HG02970 (cell line): Measurements from ENCODE around the gene ACHE.

Experiments used
- ATAC-seq: cut with Tn5 transposase; IDR thresholded peaks from one replicate; pipeline ENCODE4 v1.9.1; 2021; ENCODE audit warnings: mild to moderate bottlenecking, moderate library complexity, moderate number of reproducible peaks; ENCODE audit not compliant: unreplicated experiment, low FRiP score

ACHE gene

DNA sequence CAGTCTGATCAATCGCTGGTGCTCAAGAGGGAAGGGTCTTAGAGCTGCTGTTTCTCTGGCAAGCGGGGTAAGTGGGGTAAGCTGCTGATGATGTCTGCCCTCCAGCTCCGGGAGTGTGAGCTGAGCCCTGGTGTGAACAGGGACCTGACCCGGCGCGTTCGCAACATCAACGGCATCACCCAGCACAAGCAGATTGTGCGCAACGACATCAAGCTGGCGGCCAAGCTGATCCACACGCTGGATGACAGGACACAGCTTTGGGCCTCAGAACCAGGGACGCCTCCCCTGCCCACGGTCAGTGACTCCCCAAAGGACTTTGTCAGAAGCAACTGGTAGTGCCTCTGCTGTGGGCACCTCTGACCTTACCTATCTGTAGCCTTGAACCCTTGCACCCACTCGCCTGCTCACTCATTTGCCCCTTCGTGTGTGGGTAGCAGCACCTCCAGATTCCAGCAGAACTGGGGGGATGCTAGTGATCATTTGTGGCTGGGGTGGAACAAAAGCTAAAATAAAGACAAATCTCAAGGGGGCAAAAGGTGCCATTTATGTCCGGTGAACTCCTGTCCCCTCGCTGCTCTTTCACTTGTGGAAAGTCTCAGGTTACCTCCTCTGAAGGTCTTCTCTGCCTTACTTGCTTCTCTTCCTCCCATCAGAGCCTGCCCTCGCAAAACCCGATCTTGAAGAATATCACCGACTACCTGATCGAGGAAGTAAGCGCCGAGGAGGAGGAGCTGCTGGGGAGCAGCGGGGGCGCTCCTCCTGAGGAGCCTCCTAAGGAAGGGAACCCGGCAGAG, 9.3 kb downstream of the ACHE start:
- no peak for ATAC-seq

GRCh38 chr7:100885440-100886141, 10.1 kb downstream of the ACHE start:
- ATAC-seq: no peak

DNA sequence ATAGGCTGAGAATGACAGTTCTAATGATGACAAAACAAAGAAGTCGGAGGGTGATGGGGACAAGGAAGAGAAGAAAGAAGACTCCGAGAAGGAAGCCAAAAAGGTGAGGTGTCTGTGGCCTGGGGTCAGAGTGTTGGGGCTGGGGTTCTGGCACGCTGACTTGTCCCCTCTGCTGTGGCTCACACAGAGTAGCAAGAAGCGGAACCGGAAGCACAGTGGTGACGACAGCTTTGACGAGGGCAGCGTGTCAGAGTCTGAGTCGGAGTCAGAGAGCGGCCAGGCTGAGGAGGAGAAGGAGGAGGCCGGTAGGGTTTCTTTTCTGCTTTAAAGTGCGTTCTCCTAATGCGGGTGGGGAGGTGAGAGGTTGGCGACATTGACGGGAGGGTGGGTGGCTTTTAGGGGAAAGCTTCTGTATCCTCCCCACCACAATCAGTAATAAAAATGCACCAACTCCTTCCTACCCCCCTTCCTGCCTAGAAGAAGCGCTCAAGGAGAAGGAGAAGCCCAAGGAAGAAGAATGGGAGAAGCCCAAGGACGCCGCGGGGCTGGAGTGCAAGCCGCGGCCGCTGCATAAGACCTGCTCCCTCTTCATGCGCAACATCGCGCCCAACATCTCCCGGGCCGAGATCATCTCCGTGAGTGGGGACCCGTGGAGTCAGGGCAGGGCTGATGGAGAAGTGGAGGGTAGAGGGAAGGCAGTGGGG, 10.8 kb downstream of the ACHE start:
- no peak for ATAC-seq

- ATAC-seq: no peak
These were observed 12.7 kb downstream of the ACHE start for GRCh38 chr7:100882785-100883526.

DNA sequence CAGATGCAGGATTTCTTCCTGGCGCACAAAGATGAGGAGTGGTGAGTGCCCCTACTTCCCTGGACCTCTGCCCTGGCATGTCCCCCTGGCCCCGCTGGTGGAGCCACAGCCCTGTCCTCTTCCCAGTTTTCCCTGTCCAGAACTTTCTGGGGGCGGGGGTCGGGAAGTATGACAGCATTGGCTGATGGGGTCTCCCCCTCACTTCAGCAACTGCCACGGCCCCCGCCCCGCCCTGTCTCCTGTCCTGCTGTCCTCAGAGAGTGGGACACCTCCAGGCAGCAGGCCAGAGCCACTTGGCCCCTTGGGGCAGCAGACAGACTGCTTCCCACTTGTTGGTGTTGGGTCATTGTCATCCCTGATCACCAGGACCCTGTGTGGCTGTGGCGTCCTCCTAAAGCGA, 13.5 kb downstream of the ACHE start:
- no peak for ATAC-seq

- no peak for ATAC-seq
These were observed 14.6 kb downstream of the ACHE start for GRCh38 chr7:100881136-100881535.

- no peak for ATAC-seq
These were observed 15.0 kb downstream of the ACHE start for GRCh38 chr7:100880645-100881044.

- no peak for ATAC-seq
These were observed 15.9 kb downstream of the ACHE start for GRCh38 chr7:100879685-100880261.

DNA sequence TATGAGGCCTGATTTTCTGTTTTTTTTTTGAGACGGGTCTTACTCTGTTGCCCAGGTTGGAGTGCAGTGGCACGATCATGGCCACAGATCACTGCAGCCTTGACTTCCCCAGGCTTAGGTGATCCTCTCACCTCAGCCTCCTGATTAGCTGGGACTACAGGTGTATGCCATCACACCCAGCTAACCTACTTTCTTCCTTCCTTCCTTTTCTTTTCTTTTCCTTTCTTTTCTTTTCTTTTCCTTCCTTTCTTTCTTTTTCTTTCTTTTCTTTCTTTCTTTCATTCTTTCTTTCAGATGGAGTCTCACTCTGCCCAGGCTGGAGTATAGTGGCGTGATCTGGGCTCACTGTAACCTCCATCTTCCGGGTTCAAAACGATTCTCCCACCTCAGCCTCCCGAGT, 17.0 kb downstream of the ACHE start:
- ATAC-seq: no peak

- no peak for ATAC-seq
These were observed 17.7 kb downstream of the ACHE start for GRCh38 chr7:100878013-100878412.

GRCh38 chr7:100875356-100875751, 20.3 kb downstream of the ACHE start:
- peak; percentile 22 for ATAC-seq

GRCh38 chr7:100874577-100875355, 20.9 kb downstream of the ACHE start, which contains the start of gene SRRT:
SRRT (plus strand) TSS chr7:100875103; CDS start chr7:100875591, 488 bp downstream.
- ATAC-seq: peak; percentile 79

- ATAC-seq: no peak
These were observed 21.4 kb downstream of the ACHE start for GRCh38 chr7:100874300-100874576.

DNA sequence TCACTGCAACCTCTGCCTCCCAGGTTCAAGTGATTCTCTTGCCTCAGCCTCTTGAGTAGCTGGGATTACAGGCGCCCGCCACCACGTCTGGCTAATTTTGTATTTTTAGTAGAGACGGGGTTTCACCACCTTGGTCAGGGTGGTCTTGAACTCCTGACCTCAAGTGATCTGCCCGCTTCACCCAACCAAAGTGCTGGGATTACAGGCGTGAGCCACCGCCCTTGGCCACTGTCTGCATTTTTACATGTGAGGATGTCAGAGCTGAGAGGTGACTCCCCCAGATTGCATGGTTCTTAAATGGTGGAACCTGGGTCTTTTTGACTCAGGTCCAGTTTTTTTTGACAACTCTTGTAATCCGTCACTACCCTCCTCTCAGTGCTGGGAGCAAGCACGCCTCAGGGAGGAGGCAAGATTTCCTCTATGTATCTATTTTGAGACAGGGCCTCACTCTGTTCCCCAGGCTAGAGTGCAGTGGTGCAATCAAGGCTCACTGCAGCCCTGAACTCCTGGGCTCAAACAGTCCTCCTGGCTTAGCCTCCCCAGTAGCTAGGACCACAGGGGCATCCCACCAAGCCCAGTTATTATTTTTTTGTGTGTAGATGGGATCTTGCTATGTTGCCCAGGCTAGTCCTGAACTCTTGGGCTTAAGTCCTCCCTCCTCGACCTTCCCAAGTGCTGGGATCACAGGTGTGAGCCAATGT, 21.9 kb downstream of the ACHE start:
- no peak for ATAC-seq

DNA sequence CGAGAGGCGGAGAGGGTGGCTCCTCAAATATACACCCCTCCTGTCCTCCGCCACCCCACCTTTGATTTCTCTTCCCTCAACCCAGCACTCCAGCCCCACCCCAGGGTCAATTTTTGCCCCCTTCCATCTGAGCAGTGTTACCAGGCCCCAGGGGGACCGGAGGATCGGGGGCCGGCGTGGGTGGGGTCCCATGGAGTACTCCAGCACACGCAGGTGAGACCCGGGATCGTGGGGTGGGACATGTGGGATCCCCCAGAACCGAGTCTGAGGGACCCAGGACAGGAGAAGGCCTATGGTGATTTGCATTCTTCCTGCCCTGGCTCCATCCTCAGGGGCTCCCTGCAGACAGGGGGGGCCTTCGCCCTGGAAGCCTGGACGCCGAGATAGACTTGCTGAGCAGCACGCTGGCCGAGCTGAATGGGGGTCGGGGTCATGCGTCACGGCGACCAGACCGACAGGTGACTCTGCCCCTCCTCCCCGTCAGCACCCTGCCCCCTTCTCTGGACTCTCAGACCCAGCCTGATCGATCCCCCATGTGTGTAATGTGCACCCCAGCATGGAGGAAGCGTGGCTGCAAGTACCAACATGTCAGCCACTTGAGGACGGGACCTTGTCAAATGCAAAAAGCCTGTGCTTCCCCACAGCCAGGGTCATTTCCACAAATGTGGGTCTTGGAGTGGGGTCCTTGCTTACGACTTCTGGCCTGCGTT, 27.8 kb downstream of the ACHE start:
- ATAC-seq: no peak

DNA sequence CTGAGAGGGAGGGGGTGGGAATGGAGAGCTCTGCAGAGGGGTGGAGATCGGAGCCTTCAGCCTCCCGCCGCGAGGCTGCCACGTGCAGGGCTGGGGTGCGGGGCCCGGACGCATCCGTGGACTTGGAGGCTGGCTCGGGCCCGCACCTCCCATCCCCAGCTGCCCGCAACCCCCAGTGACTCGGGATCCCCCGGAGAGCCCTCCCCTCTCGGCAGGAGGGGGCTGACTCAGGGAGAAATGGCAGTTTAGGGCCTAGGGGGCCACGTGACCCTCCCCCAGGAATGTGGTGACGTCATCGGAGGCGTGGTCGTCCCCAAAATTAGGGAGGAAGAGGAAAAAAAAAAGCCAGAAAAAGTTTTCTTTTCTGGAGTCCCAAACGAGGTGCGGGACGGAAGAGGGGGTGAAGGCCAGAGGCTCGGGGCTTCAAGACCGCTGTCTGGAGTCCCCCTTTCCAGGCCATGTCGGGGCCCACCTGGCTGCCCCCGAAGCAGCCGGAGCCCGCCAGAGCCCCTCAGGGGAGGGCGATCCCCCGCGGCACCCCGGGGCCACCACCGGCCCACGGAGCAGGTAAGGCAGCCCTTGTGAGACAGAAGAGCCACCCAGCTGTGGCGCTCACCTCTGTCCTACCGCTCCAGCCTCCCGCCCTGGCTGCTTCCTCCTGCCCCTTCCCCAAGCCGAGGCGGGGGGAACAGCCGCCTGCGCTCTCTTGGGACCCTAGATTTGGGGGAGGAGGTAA, 28.5 kb downstream of the ACHE start, which contains the start of gene TRIP6:
Gene TRIP6, plus strand, starts transcription at position 348 of the 736 bp plus-strand sequence. Its CDS starts 111 bp downstream, at position 459.
- ATAC-seq: no peak

DNA sequence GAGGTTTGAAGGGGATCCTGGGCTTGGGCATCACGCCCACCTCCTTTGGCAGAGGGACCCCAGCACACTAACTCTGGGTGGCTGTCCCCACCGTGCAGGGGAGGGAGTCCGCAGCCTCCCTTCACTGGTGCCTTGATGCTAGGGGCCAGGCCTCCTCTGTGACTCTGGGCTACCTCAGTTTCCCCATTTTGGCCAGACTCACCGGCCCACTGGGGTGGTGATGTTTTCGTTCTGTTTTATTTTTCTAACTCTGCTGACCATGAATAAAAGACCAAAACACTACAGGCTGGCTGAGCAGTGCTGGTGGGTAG, 29.0 kb downstream of the ACHE start:
- no peak for ATAC-seq
